Sigmoid colon (tissue), 4 donors: Measurements from ENCODE around the gene MCFD2.

ENCODE experiments used
- CTCF ChIP-seq, 4 experiments: fragments of 450-650 bp in 3 of 4; fragments of 200-600 bp in 1 of 4; IDR thresholded peaks; one replicate each; pipeline ENCODE4 v1.5.1; 2016 to 2019; ENCODE audit warnings: antibody characterized with exemption in 4 of 4, mild to moderate bottlenecking in 3 of 4, moderate library complexity in 2 of 4
- EP300 ChIP-seq, 4 donors: sonication (generic); formaldehyde crosslinking; IDR thresholded peaks; one replicate each; pipeline ENCODE4 v1.6.1; 2017; ENCODE audit warnings: antibody characterized with exemption in 4 of 4

DNA sequence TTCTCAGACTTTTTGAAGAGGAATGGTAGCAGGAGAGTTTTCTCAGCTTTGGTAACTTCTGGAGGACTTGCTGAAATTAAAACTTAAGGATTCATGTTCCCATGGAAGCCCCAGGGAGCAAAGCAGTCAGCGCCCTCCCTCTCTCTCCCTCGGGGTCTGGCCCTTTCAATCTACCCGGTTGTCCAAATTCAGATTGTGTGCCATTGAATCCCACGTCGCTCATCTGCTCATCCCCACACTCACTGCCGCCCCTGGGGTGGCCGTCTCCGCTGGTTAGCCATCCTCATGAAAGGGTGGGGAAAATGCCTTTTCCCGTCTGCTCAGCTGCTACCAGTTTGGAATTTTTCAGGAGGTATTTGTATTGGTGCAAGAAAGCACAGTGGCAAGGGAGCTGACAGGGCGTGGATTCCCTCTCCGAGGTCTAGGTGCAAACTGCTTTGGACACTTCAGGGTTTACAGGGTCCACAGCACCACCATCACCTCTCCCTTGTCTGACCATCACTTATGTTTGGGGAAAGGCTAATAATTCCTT, 27.1 kb downstream of the MCFD2 start:
- TF ChIP-seq CTCF (IDR thresholded peaks at IDR 0.05): no peak
- no peak for TF ChIP-seq EP300 (IDR thresholded peaks at IDR 0.05)
